ENCODE measurements around the gene TSPAN31. TPM values are rescaled to one million over a fixed set of nuclear protein-coding genes. Genes with fewer than 3 reads are reported as not detected.

TSPAN31 gene
- total and polyA plus RNA-seq, 9 of the 15 experiments (the other 6 are each of a cell fraction or from before 2014, with no cell fraction given): 11.3 to 26.4 (median 14.3) TPM

- TF ChIP-seq RBM14 (IDR thresholded peaks at IDR 0.05; ENCODE audit: borderline replicate concordance, insufficient read depth, low read depth, low read length) (no peak), MIER1 (IDR thresholded peaks at IDR 0.05; ENCODE audit: low read depth) (0 out of 2 replicates have a peak, but pooled peaks have one; percentile 30), YY1 (IDR thresholded peaks at IDR 0.05; ENCODE audit: borderline replicate concordance in 1 of 3, control insufficient read depth in 1 of 3, extremely low read depth in 1 of 3, insufficient read depth in 3 of 3, insufficient read length in 1 of 3, insufficient replicate concordance in 2 of 3, low read depth in 1 of 3, low read length in 2 of 3) (peak in 2 of 3 experiments; percentile 67 to 79), NBN (IDR thresholded peaks at IDR 0.05; ENCODE audit: low read depth) (0 out of 2 replicates have a peak, but pooled peaks have one; percentile 23), COPS2 (conservative IDR thresholded peaks at IDR 0.05) (no peak), YBX1 (IDR thresholded peaks at IDR 0.05) (no peak; the same call in 1 of the 2 replicates), CBFA2T3 (IDR thresholded peaks at IDR 0.05) (0 out of 2 replicates have a peak, but pooled peaks have one; percentile 8), MYC (IDR thresholded peaks at IDR 0.05; ENCODE audit: low read depth, low read length) (0 out of 2 replicates have a peak, but pooled peaks have one; percentile 16), MYC (CRISPR knock-in tag; IDR thresholded peaks at IDR 0.05; ENCODE audit: borderline replicate concordance, low read depth) (no peak), ZC3H4 (CRISPR knock-in tag; IDR thresholded peaks at IDR 0.05; ENCODE audit: borderline replicate concordance) (no peak), SMARCA4 (IDR thresholded peaks at IDR 0.05) (peak; percentile 24; the same call in 1 of the 2 replicates), DPF2 (IDR thresholded peaks at IDR 0.05) (peak; percentile 74), HDAC1 (IDR thresholded peaks at IDR 0.05) (peak in 1 of 2 experiments; percentile 83; a peak in 2 of 4 replicates)
- TF ChIP-seq, protein P1, sequence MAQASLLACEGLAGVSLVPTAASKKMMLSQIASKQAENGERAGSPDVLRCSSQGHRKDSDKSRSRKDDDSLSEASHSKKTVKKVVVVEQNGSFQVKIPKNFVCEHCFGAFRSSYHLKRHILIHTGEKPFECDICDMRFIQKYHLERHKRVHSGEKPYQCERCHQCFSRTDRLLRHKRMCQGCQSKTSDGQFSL (CRISPR knock-in tag; IDR thresholded peaks at IDR 0.05): no peak
- TF ChIP-seq, protein P1 (tag; IDR thresholded peaks at IDR 0.05): 0 out of 4 replicates have a peak, but pooled peaks of 1 of the 2 experiments have one; percentile 13
- TF ChIP-seq, protein P2, sequence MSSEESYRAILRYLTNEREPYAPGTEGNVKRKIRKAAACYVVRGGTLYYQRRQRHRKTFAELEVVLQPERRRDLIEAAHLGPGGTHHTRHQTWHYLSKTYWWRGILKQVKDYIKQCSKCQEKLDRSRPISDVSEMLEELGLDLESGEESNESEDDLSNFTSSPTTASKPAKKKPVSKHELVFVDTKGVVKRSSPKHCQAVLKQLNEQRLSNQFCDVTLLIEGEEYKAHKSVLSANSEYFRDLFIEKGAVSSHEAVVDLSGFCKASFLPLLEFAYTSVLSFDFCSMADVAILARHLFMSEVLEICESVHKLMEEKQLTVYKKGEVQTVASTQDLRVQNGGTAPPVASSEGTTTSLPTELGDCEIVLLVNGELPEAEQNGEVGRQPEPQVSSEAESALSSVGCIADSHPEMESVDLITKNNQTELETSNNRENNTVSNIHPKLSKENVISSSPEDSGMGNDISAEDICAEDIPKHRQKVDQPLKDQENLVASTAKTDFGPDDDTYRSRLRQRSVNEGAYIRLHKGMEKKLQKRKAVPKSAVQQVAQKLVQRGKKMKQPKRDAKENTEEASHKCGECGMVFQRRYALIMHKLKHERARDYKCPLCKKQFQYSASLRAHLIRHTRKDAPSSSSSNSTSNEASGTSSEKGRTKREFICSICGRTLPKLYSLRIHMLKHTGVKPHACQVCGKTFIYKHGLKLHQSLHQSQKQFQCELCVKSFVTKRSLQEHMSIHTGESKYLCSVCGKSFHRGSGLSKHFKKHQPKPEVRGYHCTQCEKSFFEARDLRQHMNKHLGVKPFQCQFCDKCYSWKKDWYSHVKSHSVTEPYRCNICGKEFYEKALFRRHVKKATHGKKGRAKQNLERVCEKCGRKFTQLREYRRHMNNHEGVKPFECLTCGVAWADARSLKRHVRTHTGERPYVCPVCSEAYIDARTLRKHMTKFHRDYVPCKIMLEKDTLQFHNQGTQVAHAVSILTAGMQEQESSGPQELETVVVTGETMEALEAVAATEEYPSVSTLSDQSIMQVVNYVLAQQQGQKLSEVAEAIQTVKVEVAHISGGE (CRISPR knock-in tag; IDR thresholded peaks at IDR 0.05): peak in 1 of 3 experiments; percentile 29; a peak in 1 of 6 replicates
- TF ChIP-seq, protein P3, sequence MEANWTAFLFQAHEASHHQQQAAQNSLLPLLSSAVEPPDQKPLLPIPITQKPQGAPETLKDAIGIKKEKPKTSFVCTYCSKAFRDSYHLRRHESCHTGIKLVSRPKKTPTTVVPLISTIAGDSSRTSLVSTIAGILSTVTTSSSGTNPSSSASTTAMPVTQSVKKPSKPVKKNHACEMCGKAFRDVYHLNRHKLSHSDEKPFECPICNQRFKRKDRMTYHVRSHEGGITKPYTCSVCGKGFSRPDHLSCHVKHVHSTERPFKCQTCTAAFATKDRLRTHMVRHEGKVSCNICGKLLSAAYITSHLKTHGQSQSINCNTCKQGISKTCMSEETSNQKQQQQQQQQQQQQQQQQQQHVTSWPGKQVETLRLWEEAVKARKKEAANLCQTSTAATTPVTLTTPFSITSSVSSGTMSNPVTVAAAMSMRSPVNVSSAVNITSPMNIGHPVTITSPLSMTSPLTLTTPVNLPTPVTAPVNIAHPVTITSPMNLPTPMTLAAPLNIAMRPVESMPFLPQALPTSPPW (CRISPR knock-in tag; IDR thresholded peaks at IDR 0.05): peak; percentile 91
- TF ChIP-seq, protein P4, sequence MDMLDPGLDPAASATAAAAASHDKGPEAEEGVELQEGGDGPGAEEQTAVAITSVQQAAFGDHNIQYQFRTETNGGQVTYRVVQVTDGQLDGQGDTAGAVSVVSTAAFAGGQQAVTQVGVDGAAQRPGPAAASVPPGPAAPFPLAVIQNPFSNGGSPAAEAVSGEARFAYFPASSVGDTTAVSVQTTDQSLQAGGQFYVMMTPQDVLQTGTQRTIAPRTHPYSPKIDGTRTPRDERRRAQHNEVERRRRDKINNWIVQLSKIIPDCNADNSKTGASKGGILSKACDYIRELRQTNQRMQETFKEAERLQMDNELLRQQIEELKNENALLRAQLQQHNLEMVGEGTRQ (CRISPR knock-in tag; IDR thresholded peaks at IDR 0.05): no peak
These were observed 9.8 kb downstream of the TSPAN31 start, which contains the start of gene MARCHF9 (continued) for GRCh38 chr12:57754411-57755193.

Data from K562 (cell line).